ENCODE data around the gene ADD1. TPM values are rescaled to one million over a fixed set of nuclear protein-coding genes. Genes with fewer than 3 reads are reported as not detected.
"Not testable (repeated sequence)": the region's sequence is repeated elsewhere in the genome, so short reads cannot be mapped to it uniquely, and the experiment has no call there.

Gene ADD1
- total RNA-seq, 1 donor from 2014 or later: 429 TPM

- peak; percentile 49 for DNase-seq (ENCODE audit: low spot score)
- ATAC-seq: no peak
- intact Hi-C loops (cut with DNase I): loop anchor here (10.0 kb wide), 1 partner anchor 181 kb away; the partner anchor contains the start of gene TNIP2
Measured at GRCh38 chr4:2935762-2936743, 92.4 kb downstream of the ADD1 start.

GRCh38 chr4:2936773-2937145 is 93.1 kb downstream of the ADD1 start:
- ATAC-seq: no peak
- intact Hi-C loops (cut with DNase I): loop anchor here (10.0 kb wide), 1 partner anchor 182 kb away; the partner anchor contains the start of gene TNIP2
- no peak for DNase-seq (ENCODE audit: low spot score)

GRCh38 chr4:2937146-2937857 is 93.7 kb downstream of the ADD1 start:
- peak; percentile 51 for DNase-seq (ENCODE audit: low spot score)
- ATAC-seq: no peak
- intact Hi-C loops (cut with DNase I): loop anchor here (10.0 kb wide), 1 partner anchor 183 kb away; the partner anchor contains the start of gene TNIP2

GRCh38 chr4:2937986-2938385 is 94.3 kb downstream of the ADD1 start:
- ATAC-seq (no peak), DNase-seq (ENCODE audit: low spot score) (no peak)
- intact Hi-C loops (cut with DNase I): loop anchor here (10.0 kb wide), 1 partner anchor 183 kb away; the partner anchor contains the start of gene TNIP2

GRCh38 chr4:2938411-2938810 is 94.8 kb downstream of the ADD1 start:
- ATAC-seq; DNase-seq (ENCODE audit: low spot score): not testable (repeated sequence)
- intact Hi-C loops (cut with DNase I): loop anchor here (10.0 kb wide), 1 partner anchor 184 kb away; the partner anchor contains the start of gene TNIP2

- intact Hi-C loops (cut with DNase I): loop anchor here (10.0 kb wide), 1 partner anchor 184 kb away; the partner anchor contains the start of gene TNIP2
- DNase-seq (ENCODE audit: low spot score) (peak; percentile 47), ATAC-seq (no peak)
Measured at GRCh38 chr4:2938906-2939305, 95.3 kb downstream of the ADD1 start.

GRCh38 chr4:2939383-2940243 is 96.0 kb downstream of the ADD1 start:
- ATAC-seq (no peak), DNase-seq (ENCODE audit: low spot score) (peak; percentile 57)
- intact Hi-C loops (cut with DNase I): loop anchor here (10.0 kb wide), 1 partner anchor 185 kb away; the partner anchor contains the start of gene TNIP2

GRCh38 chr4:2940267-2941137 is 96.9 kb downstream of the ADD1 start:
- ATAC-seq (no peak), DNase-seq (ENCODE audit: low spot score) (peak; percentile 52)

GRCh38 chr4:2941138-2942036 is 97.7 kb downstream of the ADD1 start:
- ATAC-seq (no peak), DNase-seq (ENCODE audit: low spot score) (peak; percentile 54)
- intact Hi-C loops (cut with DNase I): no loop called here

More at GRCh38 chr4:2940267-2941137, 96.9 kb downstream of the ADD1 start:
- intact Hi-C loops (cut with DNase I): no loop called here

GRCh38 chr4:2942037-2942531 is 98.4 kb downstream of the ADD1 start:
- ATAC-seq (no peak), DNase-seq (ENCODE audit: low spot score) (peak; percentile 55)
- intact Hi-C loops (cut with DNase I): no loop called here

GRCh38 chr4:2942532-2943363 is 99.1 kb downstream of the ADD1 start:
- peak; percentile 44 for ATAC-seq
- intact Hi-C loops (cut with DNase I): no loop called here

GRCh38 chr4:2943364-2944090 is 99.9 kb downstream of the ADD1 start:
- DNase-seq (ENCODE audit: low spot score): peak; percentile 41
- ATAC-seq: no peak
- intact Hi-C loops (cut with DNase I): no loop called here

More at GRCh38 chr4:2942532-2943363, 99.1 kb downstream of the ADD1 start:
- peak; percentile 59 for DNase-seq (ENCODE audit: low spot score)

- ATAC-seq: no peak
- peak; percentile 41 for DNase-seq (ENCODE audit: low spot score)
- intact Hi-C loops (cut with DNase I): no loop called here
Measured at GRCh38 chr4:2944091-2944482, 100.4 kb downstream of the ADD1 start.

- ATAC-seq: no peak
- peak; percentile 42 for DNase-seq (ENCODE audit: low spot score)
- intact Hi-C loops (cut with DNase I): no loop called here
Measured at GRCh38 chr4:2944586-2945526, 101.2 kb downstream of the ADD1 start.

Measured in sciatic nerve (tissue), 2 donors.